ENCODE data around the gene CHTF18.

The CHTF18 gene

DNA sequence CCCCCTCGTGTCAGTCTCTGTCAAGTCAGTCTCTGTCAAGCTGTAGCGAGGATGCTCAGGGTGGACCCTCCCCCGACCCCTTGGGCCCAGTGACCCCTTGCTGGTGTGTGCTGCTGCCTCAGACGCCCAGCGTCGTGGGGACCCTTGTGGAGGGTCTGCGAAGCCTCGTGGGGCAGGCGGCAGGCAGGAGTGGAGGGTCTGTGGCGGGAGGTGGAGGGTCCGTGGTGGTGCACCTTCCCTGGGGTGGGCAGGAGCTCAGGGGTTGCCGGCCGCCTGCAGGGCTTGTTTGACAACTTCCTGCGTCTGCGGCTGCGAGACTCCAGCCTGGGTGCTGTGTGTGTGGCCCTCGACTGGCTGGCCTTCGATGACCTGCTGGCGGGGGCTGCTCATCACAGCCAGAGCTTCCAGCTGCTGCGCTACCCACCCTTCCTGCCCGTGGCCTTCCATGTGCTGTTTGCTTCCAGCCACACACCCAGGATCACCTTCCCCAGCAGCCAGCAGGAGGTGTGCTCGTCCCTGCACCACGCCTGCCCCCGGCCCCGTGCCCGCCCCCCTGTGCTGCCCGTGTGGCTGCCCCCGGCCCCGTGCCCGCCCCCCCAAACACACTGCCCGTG is 6.5 kb downstream of the CHTF18 start:
- no peak for DNase-seq

DNA sequence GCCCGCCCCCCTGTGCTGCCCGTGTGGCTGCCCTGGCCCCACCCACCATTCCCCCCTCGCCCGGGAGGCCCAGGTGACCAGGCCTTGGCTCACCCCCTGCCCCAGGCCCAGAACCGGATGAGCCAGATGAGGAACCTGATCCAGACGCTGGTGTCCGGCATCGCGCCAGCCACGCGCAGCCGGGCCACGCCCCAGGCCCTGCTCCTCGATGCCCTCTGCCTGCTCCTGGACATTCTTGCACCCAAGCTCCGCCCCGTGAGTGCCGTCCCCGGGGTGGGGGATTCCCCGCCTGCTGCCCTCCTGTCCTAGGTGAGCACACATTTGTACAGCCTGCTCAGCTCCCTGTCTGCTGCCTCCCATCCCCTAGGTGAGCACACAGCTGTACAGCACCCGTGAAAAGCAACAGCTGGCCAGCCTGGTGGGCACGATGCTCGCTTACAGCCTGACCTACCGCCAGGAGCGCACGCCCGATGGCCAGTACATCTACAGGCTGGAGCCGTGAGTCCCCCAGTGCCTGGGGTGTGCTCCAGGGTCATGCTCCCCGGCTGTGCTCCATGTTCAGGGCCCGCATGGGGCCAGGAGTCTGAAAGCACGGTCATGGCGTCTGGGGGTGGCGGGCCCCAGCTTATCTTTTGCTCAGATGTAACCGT is 7.3 kb downstream of the CHTF18 start:
- no peak for DNase-seq

DNA sequence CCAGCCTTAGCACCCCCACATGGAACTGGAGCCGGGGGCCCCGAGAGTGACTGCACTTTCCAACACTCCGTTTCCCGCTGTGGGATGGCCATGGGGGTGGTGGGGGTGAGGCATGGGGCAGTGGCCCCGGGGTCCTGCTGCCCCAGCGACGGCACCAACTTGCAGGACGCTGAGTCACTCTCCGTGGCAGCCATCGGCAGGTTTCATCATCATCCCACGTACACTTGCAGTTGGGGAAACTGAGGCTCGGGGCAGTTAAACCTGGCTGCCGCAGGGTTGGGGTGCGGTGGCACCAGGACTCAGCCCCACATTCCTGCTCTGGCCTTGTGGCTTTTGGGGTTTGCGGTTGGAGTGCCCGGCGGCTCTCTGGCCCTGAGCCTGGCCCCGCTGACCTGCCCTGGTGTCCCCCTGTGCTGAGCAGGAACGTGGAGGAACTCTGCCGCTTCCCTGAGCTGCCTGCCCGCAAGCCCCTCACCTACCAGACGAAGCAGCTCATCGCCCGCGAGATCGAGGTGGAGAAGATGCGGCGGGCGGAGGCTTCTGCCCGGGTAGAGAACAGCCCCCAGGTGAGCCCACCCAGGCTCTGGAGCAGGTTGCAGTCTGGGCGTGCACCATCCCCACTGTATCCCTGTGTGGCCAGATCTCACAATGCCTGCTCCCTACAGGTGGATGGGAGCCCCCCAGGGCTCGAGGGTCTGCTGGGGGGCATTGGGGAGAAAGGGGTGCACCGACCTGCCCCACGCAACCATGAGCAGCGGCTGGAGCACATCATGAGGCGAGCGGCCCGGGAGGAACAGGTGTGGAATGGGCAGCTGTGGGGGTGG is 8.1 kb downstream of the CHTF18 start:
- no peak for DNase-seq

DNA sequence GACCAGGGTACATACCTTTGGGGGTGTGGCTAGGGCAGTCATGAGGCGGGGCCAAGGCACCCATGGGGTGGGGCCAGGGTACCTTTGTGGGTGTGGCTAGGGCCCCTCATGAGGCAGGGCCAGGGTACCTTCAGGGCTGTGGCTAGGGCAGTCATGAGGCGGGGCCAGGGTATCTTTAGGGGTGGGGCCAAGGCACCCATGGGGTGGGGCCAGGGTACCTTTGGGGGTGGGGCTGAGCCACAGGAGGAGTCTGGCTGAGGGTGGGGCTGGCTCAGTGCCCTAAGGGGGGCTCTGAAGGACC is 8.7 kb downstream of the CHTF18 start:
- no peak for DNase-seq

DNA sequence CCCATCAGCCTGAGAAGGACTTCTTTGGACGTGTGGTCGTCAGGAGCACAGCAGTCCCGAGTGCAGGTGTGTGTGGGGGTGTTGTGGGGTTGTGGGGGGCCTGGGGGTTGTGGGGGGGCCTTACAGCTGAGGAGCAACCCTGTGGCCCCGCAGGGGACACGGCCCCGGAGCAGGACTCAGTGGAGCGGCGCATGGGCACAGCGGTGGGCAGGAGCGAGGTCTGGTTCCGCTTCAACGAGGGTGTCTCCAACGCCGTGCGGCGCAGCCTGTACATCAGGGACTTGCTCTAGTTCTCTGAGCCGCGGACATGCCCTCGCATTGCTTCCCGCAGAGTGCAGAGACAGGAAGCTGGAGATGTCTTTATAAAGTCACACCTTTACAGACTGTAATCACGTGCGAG is 9.3 kb downstream of the CHTF18 start:
- no peak for DNase-seq

DNA sequence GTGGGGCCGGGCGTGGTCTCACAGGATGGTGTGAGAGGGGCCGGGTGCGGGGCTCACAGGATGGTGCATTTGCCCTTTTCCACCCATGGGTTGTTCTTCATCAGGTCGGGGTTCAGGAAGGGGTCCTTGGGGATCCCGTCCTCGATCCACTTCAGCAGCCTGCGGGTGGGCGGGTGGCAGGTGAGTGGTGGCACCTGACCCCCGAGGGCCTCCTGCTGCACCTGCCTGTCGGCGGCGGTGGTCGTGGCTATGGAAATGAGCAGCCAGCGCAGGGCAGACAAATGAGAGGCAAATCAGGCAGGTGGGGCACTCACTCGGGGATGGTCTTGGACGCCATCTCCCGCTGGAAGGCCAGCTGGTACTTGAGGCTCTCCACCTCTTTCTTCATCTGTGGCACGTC is 10.2 kb downstream of the CHTF18 start:
- no peak for DNase-seq

DNA sequence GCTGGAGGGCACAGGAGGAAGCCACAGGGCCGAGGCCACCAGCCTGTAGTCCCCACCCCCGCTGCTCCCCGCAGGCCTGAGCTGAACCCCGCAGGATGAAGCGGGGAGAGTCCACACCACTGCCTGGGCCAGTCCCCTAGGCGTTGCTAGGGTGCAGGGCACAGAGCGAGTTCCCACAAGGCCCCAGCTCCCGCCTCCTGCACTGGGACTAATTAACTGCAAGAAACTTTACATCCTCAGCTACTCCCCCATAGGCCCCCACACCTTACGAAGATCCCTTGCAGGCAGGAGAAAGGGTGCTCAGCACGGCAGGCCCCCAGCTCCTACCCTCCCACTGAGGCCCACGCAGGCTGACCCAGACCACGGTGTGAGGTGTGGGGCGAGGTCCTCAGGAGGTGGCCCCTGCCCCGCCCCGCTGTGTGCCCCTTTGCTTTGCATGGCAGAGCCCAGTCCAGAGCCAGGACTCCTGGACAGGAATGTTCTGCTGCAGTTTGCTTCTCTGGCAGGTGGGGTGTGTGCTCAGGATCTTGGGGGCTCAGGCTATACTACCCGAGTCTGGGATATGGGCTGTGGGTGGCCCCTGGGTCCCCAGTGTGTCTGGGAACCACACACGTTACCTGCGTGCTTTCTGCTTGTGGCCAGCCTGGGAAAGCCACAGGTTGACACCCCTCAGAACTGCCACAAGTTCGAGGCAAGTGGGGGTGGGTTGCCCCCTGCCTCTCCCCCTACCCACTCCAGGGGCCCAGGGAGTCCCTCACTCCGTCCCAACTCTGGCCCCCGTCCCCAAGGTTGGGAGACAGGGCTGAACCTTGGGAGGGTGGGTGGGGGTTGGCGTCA is 10.9 kb downstream of the CHTF18 start:
- DNase-seq: no peak

DNA sequence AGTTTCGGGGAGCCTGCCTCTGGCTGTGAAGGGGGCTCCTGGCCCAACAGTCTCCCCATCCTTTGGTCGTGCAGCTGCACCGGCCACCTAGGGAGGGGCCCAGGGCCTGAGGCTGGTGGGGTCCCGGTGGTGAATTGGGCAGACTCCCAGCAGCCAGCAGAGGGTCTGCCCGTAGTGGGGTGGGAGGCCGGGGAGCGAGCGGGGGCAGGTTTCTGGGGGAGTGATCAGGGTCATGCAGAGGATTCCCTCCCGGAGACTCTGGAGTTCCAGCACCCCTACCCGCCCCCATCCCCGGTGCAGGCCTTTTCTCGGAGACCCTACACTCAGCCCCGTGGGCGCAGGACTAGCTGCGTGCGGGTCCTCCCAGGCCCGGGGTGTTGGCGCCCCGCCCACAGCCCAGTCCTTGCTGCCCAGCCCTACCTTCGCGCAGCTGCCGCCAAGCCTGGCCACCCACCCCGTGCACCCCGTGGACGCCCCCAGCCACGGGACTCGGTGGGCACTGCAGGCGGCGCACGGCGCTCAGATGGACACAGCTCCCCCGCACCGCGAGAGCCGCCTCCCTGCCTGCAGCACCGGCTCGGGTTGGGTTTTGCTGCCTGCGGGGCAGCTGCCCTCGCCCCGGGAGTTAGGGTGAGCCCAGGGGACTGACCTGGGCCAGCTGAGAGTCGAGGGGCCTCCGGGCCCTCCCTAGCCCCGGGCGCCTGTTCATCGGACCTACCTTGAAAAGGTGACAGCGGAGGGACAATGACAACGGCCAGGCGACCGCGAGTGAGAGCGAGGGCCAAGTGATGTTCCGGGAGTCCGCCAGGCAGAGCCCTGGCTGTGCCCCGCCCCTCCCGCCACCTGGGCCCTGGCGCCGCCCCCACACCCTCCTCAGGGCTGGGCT is 11.8 kb downstream of the CHTF18 start, which contains the start of gene GNG13:
Gene GNG13 (minus strand): TSS at position 787 of the 886 bp plus-strand sequence. CDS start 1,657 bp downstream, outside the sequence.
- DNase-seq: no peak

DNA sequence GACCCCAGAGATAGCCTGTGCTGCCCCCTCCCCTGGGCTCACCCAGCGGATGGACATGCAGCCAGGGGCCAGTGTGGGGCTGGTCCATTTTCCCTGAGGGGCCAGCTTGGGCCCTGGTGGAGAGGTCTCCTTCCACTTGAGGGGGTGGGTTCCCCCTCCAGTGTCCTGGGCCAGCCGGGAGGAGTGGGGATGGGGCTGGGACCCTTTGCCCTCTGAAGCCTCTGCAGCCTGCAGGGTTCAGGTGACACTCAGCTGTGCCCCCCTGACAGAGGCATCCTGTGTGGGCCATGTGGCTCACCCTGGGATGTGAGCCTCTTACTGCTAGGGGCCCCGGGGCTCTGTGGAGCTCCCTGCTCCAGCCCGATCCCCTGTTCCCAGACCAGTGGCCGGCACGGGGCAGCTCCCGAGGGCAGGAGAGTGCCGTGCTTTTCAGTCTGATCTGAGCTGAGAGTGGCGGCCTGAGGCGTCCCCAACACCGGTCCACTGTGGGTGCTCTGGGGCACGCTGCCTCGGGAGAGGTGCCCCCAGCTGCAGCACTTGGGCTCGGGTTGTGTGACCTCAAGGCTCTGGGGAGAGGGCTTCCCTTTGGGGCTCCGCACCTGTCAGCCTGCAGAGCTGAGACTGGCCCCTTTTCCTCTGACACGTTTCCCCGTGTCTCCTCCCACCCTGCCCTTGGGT is 12.6 kb downstream of the CHTF18 start:
- no peak for DNase-seq

DNA sequence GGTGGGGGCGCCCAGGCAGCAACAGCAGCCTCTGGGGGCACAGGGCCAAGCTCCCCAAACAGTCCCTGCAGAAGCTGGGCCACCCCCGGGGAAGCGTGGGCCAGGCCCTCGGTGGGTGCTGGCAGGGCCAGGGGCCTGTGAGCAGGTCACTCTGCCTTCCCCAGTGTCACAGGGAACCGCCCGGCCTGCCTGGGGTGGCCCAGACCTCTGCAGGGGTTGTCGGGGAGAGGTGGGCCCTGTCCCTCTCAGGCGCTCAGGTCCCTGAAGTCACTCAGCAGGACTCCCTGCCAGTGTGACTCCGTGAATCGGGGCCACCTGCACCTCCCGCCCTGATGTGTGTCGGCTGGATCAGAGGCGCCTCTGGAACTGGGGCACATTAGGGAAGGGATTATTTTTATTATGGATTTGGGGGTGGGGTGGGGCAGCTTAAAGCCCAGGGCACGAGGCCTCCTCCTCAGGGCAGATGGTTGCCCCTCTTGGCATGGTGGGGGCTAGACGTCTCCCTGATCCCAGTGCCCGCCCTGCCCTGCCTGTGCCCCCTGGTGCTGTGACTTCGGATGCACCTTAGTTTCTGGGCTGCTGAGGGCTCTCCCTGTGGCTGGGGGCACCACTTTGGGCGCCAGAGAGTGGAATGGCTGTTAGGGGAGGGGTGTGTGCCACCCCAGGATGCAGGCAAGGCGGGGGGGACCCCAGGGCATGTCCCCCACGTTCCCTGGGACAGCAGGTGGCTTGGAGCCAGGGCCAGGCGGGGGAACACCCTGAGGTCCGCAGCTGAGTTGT is 13.4 kb downstream of the CHTF18 start:
- no peak for DNase-seq

DNA sequence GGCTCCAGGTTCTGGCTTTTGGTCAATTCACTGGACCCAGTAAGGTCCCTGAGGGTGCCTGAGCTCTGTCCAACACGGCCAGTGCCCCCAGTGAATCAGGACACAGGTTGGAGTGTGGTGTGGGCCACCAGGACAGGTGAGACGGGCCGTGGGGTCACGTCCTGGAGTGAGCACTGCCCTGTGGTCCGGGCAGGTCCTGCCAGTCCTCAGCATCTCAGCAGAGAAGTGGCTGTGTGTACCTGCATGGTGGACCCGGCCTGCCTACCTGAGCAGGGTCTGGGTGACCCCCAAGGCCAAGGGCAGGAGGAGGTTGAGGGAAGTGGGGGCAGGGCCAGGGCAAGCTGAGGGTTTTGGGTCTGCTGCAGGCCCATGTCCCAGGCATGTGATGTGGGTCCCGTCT is 14.0 kb downstream of the CHTF18 start:
- no peak for DNase-seq

DNA sequence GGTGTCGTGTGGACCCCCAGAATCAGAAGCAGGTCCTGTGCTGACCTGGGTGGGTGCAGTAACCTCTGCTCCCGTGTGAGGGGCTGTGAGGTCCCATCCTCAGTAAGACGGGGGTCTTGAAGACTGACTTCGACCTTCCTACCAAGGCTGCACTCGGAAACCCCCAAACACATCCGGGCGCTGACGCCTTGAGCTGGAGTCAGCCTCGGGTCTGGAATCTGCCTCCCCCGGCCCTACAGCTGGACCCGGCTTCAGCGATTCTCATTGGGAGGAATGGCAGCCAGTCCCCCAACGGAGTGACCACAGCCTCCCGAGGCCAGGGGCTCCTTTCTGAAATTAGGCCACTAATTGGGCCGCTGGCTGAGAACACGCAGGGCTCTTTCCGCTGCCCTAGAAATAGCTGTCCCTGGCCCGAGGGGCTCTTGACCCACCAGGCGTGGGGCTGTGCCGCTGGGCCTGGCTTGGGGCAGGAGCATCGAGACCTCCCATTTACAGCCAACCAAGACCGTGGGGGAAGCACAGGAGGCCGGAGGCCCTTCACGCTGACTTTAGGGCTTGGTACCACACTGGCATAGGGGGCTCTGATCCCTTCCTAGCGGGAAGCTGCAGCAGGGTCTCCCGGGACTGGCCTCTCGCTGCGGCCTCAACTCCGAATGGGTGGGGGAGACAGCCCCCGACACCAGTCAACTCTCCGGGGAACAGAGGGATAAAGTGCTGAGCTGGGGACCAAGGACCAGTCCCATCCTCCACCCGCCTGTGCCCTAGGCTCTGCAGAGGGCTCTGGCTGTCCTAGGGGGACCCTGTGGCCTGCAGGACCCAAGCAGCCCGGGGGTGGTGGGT is 14.7 kb downstream of the CHTF18 start:
- DNase-seq: no peak

DNA sequence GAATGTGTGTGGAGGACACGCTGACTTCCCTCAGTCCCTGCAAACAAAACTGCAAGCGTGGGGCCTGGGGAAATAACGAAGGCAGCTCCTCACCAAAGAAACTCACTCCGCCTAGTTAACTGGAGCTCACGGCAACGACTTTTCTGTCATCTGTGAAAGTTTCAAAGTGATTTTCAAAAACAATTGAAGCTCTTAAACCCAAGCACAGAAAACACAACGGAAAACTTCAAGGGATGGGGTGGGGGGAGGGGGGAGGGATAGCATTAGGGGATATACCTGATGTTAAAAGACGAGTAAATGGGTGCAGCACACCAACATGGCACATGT is 15.3 kb downstream of the CHTF18 start:
- no peak for DNase-seq

DNA sequence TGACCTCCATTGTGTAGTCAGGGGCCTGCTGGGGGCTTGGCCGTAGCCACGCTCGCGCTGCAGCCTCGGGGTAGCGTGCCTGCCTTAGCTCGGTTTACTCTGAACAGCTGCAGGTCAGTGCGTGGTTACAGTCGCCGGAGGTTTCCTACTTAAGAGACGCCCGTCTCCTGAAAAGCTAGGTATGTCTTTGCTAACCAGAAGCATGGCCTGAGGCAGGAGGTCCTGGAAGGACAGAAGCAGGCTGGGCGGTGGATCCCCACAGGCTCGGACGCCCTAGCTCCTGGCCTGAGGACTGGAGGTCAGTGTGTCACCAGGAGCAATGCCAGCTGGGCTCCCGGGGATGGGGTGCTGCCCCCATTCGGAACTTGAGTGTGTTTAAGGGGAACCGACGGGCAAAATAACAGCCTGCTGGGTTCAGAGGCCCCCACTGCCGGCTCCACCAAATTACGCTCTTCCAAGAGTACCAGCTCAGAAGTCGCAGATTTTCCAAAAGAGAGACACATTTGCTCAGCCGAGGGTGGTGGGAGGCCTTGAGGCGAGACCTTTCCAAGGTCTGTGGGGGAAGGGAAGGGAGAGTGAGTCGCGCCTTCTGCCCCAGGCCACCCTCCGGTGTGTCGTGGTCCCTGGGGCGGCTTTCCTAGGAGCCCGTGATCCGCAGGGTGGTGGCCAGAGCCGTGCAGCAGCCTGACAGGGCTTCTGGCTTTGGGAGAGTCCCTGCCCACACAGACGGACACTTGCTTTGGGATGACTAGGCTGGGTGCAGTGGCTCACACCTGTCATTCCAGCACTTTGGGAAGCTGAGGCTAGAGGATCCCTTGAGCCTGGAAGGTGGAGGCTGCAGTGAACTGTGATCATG is 16.0 kb downstream of the CHTF18 start:
- DNase-seq: no peak

DNA sequence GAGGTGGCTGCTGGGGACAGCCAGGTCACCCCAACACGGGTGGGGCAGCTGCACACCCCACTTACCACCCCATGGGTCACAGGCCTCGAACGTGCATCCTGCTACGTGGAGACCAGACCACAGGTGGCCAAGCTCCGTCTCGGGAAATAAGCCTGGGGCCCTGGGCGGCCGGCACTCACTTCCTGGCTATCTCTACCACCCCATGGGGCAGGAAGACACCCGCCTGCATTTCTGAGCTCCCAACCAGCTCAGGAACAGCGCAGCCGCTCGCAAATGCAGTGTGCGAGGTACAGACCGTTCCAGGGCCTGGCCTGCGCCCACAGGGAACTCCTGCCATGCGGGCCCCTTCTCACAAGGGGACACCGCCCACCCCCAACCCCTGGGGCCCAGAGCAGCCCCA is 17.1 kb downstream of the CHTF18 start:
- no peak for DNase-seq

DNA sequence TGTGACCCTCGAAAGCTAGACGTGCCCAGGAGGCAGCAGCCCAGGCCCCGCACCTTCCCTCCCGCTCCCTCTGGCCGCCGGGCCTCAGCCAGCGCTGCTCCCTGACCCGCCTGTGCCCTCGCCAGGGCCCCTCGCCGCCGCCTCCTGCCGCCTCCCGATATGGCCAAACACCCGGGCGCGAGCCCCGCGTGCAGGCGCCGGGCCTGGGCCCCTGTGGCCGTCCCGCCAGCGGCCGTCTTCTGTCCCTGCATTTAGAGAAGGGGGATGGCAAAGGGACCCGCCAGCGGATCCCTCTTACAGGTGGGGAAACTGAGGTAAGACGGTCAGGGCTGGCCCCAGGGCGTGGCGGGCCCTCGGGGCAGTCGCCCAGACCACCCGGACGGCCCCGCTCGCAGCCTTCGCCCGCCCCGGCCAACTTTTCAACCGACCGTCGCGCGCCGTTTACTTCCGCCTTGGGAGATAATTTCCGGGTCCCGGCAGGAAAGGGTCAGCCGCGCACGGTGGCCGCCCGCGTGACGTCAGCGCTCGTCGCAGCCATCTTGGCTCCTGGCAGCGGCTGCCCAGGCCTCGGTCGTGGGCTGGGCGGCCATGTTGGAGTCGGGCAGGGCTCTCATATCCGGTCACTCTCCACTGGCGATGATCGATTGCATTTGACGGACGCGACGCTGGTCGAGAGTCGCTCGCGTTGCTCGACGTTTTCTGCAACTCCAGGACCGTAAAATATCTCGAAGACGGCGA is 19.1 kb downstream of the CHTF18 start:
- peak; percentile 86 for DNase-seq

DNA sequence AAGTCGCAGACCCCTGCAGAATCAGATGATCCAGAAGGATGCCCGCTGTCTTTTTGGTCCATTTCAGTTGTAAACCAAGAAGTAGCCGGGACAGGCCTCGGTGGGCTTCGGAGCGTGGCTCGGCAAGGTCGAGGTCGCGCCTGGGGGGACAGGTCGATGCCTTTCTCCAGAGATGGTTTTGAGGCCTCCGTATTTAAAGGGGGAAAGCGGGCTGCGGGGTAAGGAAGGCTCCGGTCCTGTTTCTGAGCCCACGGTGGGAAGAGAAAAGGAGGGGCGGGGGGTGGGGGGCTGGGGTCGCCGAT is 19.6 kb downstream of the CHTF18 start:
- no peak for DNase-seq

DNA sequence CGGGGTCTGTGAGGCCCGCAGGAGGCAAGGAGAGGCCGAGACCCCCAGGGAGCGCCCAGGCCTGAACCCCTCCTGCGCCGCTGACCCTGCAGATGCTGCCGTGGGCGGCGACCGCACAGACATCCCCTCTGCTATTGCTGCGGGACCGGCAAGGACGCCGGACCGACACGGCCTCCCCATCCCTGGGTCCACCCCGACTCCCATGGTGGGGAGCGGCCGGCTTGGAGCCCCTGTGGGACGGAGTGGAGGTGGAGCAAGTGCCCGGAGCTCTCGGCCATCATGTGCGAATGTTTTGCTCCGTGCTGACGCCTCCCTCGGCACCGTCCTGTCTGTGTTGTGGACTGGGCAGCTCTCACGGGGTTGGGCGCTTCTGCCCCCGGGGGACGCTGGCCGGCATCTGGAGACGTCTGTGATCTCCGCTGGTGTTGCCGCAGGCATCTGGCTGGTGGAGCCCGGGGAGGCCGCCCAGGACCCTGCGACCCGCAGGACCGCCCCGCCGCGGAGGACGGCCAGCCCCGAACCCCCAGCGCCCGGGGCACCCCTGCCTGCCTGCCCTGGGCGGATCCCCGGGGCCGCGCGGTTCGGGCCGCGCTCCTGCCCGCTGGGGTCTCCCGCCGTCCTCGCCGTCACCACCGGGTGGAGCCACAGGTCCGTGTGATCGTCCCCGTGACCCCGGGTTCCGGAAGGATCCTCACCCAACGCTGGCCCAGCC is 24.9 kb downstream of the CHTF18 start:
- DNase-seq: no peak
